Thoracic aorta (tissue), 2 donors: ENCODE data around the gene LOXL1. TPM values are rescaled to one million over a fixed set of nuclear protein-coding genes. Genes with fewer than 3 reads are reported as not detected.

ENCODE experiments used
- ATAC-seq: fragments of 150-250 bp; one replicate; pipeline ENCODE4 v1.8.0; 2017; ENCODE audit warnings: low read depth; ENCODE audit not compliant: insufficient number of reproducible peaks, low FRiP score
- DNase-seq: peaks from one replicate; pipeline ENCODE4 v3.0.0-alpha.2; 2020; ENCODE audit warnings: low spot score
- H3K27ac ChIP-seq, 2 donors: fragments of 200-600 bp; sonication (generic); 1 replicate in 1 of 2; 2 replicates in 1 of 2; pipeline ENCODE4 v1.5.1; 2016; ENCODE audit warnings: mild to moderate bottlenecking in 2 of 2, moderate library complexity in 2 of 2
- H3K27me3 ChIP-seq: fragments of 200-600 bp; sonication (generic); replicated peaks from 2 replicates; pipeline ENCODE4 v1.6.0; 2016; ENCODE audit warnings: mild to moderate bottlenecking; ENCODE audit not compliant: insufficient read depth
- H3K36me3 ChIP-seq: fragments of 200-600 bp; sonication (generic); one replicate; pipeline ENCODE4 v1.5.1; 2016
- H3K4me1 ChIP-seq, 2 donors: fragments of 200-600 bp; sonication (generic); 1 replicate in 1 of 2; 2 replicates in 1 of 2; pipeline versions ENCODE4 v1.5.1 to v1.6.0; 2016; ENCODE audit warnings: low read depth in 2 of 2, mild to moderate bottlenecking in 1 of 2; ENCODE audit not compliant: control insufficient read depth in 1 of 2
- H3K4me3 ChIP-seq: fragments of 200-600 bp; sonication (generic); 2 replicates; pipeline ENCODE4 v1.5.1; 2016; ENCODE audit warnings: mild to moderate bottlenecking
- H3K9me3 ChIP-seq: fragments of 200-600 bp; sonication (generic); 2 replicates; pipeline ENCODE4 v1.5.1; 2016
- total RNA-seq, 2 donors: library from RNA; depleted of rRNA; stranded (reverse); fragments of >200 nt; gene quantifications; one replicate each; pipeline versions ENCODE4 v1.1.0 to v1.2.3, GENCODE V29; 2016
- TF ChIP-seq, protein P1 (sequence below): fragments of 200-600 bp; sonication (generic); IDR thresholded peaks from one replicate; pipeline ENCODE4 v1.5.1; 2019; ENCODE audit warnings: antibody characterized with exemption

LOXL1 gene
- total RNA-seq, 2 donors from 2014 or later = 164 to 321 TPM

GRCh38 chr15:73988445-73988969 is 62.2 kb downstream of the LOXL1 start:
- Histone ChIP-seq H3K4me1 (peaks cover 32 to 67% of the 10 kb centered on the region in 2 donors), H3K36me3 (peaks cover 7% of the 10 kb centered on the region), H3K27me3 (no peaks in the 10 kb centered on the region), H3K9me3 (no peaks in the 10 kb centered on the region), H3K4me3 (no peak overlapping the region), H3K27ac (peak overlapping the region; percentile 65 to 67)
- DNase-seq (no peak), ATAC-seq (no peak)
- TF ChIP-seq, protein P1, sequence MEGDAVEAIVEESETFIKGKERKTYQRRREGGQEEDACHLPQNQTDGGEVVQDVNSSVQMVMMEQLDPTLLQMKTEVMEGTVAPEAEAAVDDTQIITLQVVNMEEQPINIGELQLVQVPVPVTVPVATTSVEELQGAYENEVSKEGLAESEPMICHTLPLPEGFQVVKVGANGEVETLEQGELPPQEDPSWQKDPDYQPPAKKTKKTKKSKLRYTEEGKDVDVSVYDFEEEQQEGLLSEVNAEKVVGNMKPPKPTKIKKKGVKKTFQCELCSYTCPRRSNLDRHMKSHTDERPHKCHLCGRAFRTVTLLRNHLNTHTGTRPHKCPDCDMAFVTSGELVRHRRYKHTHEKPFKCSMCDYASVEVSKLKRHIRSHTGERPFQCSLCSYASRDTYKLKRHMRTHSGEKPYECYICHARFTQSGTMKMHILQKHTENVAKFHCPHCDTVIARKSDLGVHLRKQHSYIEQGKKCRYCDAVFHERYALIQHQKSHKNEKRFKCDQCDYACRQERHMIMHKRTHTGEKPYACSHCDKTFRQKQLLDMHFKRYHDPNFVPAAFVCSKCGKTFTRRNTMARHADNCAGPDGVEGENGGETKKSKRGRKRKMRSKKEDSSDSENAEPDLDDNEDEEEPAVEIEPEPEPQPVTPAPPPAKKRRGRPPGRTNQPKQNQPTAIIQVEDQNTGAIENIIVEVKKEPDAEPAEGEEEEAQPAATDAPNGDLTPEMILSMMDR = no peak

DNA sequence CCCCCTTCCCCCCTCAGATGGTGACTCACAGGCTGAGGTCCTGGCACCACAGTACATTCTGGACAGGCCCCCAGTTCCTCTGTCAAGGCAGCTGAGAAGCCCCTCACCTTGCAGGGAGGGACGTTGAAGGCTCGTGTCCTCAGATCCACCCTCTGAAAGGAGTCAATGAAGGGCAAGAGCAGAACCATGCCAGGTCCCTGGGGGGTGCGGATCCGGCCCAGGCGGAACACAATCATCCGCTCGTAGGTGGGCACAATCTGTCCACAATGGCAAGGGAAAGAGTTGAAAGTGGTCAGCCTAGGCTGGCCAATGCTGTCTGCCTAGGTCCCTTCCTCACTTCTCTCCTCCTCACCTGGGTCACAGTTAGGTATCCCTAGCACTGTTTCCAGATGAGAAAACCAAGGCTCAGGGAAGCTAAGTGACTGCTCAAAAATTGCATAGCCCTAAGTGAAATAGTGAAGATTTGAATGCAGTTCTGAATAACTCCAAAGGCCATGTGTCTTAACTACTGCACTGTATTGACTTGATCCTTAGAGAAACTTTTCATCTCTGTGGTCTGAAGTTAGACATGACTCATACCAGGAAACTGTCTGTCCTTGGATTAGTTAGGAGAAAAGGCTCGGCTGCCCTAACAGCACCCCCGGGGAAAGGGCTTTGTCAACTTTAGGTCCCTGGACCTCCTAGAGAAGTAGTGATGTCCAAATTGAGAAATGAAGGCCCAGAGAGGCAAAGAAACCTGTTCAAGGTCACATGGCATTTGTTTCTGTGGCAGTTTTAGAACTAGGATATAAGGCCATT is 62.9 kb downstream of the LOXL1 start:
- Histone ChIP-seq H3K9me3 (no peaks in the 10 kb centered on the region), H3K4me1 (peaks cover 31 to 67% of the 10 kb centered on the region in 2 donors), H3K36me3 (peaks cover 7% of the 10 kb centered on the region), H3K4me3 (no peak overlapping the region), H3K27ac (peak overlapping the region; percentile 65 to 67), H3K27me3 (no peaks in the 10 kb centered on the region)
- no peak for DNase-seq
- no peak for ATAC-seq
- TF ChIP-seq, protein P1 = no peak

DNA sequence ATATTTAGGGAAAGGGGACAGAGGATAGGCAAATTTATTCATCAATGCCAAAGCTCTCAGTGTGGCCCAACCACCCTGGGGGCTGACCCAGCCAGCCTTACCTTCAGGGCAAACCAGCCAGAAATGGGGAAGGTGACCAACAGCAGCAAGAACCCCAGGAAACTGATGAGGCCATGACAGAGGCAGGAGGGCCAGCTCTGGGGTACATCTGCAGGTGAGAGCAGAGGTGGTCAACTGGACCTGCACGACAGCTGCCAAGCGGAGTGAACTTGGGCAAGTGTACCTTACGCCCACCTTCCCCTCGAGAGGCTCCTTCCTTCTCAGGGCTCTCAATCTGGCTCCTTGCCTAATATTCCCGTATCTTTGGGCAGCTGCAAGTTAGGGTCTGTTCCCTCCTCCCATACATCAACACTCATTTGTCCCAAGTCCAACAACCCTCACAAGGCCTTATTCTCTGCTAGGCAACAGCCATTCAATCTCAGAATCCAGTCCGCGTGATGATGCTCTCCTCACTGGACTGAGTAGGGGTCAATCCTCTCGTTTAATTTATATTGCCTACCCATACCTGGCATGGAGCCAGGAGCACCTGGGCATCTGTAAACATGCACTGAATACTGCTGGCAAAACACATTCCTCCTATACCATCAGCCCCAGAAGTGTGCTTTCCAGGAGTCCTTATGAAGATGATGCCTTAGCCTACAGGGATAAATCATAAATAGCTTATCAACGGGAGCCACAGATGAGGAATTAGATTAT is 64.2 kb downstream of the LOXL1 start:
- H3K9me3 ChIP-seq = no peaks in the 10 kb centered on the region
- H3K4me3 ChIP-seq = no peak overlapping the region
- TF ChIP-seq, protein P1 = no peak
- peaks cover 31 to 59% of the 10 kb centered on the region in 2 donors for H3K4me1 ChIP-seq
- H3K27ac ChIP-seq = peak overlapping the region; percentile 65 to 67
- DNase-seq = no peak
- no peak for ATAC-seq
- no peaks in the 10 kb centered on the region for H3K27me3 ChIP-seq
- H3K36me3 ChIP-seq = peaks cover 4% of the 10 kb centered on the region

DNA sequence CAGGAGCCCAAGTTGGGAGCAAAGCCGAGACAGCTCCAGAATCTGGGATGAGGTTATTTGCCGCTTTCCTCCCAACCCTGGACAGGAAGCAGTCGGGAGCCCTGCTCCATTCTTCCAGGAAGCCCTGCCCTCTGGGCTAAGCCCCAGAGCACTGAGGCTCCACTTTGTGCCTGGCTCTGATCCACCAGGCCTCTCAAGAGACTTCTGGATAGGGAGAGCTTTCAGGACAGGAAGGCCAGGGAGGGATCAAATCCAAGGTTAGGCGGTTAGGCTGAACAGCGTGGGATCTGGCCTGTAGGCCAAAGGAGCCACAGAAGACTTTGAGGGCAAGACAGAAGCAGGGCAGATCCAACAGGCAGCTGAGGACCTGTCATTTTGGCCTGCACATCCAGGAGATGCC is 65.0 kb downstream of the LOXL1 start:
- Histone ChIP-seq H3K27me3 (no peaks in the 10 kb centered on the region), H3K4me1 (peaks cover 38 to 68% of the 10 kb centered on the region in 2 donors), H3K36me3 (peaks cover 4% of the 10 kb centered on the region), H3K4me3 (peak overlapping the region; percentile 71), H3K27ac (peak overlapping the region; percentile 65 to 67), H3K9me3 (no peaks in the 10 kb centered on the region)
- DNase-seq (peak; percentile 40), ATAC-seq (peak; percentile 19)
- TF ChIP-seq, protein P1 = no peak
